Smooth muscle cell (in vitro differentiated cells): ENCODE results near the gene CRADD. TPM values are rescaled to one million over a fixed set of nuclear protein-coding genes. Genes with fewer than 3 reads are reported as not detected.

Source experiments
- DNase-seq: peaks from one replicate; lab custom pipeline; 2025; ENCODE audit not compliant: unreplicated experiment; lab: John Stamatoyannopoulos, UW
- H2AFZ ChIP-seq: fragments of 200-600 bp; sonication (generic); 2 replicates; pipeline ENCODE4 v1.6.0; 2016; ENCODE audit warnings: antibody characterized with exemption, low read depth, mild to moderate bottlenecking
- H3F3A ChIP-seq: fragments of 200-600 bp; sonication (generic); 2 replicates; pipeline ENCODE4 v1.6.0; 2017; ENCODE audit warnings: antibody characterized with exemption, low read depth
- H3K27ac ChIP-seq: fragments of 200-600 bp; sonication (generic); 2 replicates; pipeline ENCODE4 v1.5.1; 2016; ENCODE audit warnings: low read depth, mild to moderate bottlenecking
- H3K27me3 ChIP-seq: fragments of 200-600 bp; sonication (generic); 2 replicates; pipeline ENCODE4 v1.6.1; 2016; ENCODE audit warnings: low read depth, mild to moderate bottlenecking
- H3K36me3 ChIP-seq: fragments of 200-600 bp; sonication (generic); 2 replicates; pipeline ENCODE4 v1.5.1; 2016; ENCODE audit warnings: low read depth
- H3K4me1 ChIP-seq: fragments of 200-600 bp; sonication (generic); 2 replicates; pipeline ENCODE4 v1.5.1; 2016; ENCODE audit warnings: low read depth
- H3K4me2 ChIP-seq: fragments of 200-600 bp; sonication (generic); 2 replicates; pipeline ENCODE4 v1.6.0; 2016; ENCODE audit warnings: mild to moderate bottlenecking
- H3K4me3 ChIP-seq: fragments of 200-600 bp; sonication (generic); 2 replicates; pipeline ENCODE4 v1.5.1; 2016; ENCODE audit warnings: mild to moderate bottlenecking
- H3K79me2 ChIP-seq: fragments of 200-600 bp; sonication (generic); 2 replicates; pipeline ENCODE4 v1.6.0; 2016; ENCODE audit warnings: low read depth, mild to moderate bottlenecking
- H3K9ac ChIP-seq: fragments of 200-600 bp; sonication (generic); 2 replicates; pipeline ENCODE4 v1.6.0; 2016; ENCODE audit warnings: low read depth
- H3K9me3 ChIP-seq: fragments of 200-600 bp; sonication (generic); replicated peaks from 2 replicates; pipeline ENCODE4 v1.5.1; 2016; ENCODE audit warnings: low read depth
- H4K20me1 ChIP-seq: fragments of 200-600 bp; sonication (generic); 2 replicates; pipeline ENCODE4 v1.6.0; 2016; ENCODE audit warnings: low read depth
- CTCF ChIP-seq: fragments of 200-600 bp; sonication (generic); IDR thresholded peaks from 2 replicates; pipeline ENCODE4 v1.5.1; 2017; ENCODE audit warnings: borderline replicate concordance, mild to moderate bottlenecking, antibody characterized with exemption; ENCODE audit not compliant: insufficient read depth, poor library complexity, severe bottlenecking
- WGBS: methylation state at CpG from one replicate; pipeline ENCODE4 v1.1.7; 2016; ENCODE audit warnings: low lambda C conversion rate; 5-methylcytosine and 5-hydroxymethylcytosine counted together
- polyA plus RNA-seq: library from polyadenylated mRNA; unstranded; fragments of >200 nt; fragmentation: Nextera tagmentation; extraction: Ambion mirVana; gene quantifications from 2 replicates; pipeline ENCODE4 v1.2.1, GENCODE V29; 2016
- total RNA-seq: library from RNA; depleted of rRNA; stranded (reverse); fragments of >200 nt; gene quantifications from 2 replicates; pipeline ENCODE4 v1.2.3, GENCODE V29; 2014

The CRADD gene
- total and polyA plus RNA-seq, 2 experiments from 2014 or later, result 10.7 to 28.6 TPM

GRCh38 chr12:93725531-93725930 lies 48.4 kb downstream of the CRADD start:
- Histone ChIP-seq H3K36me3 (no peaks in the 10 kb centered on the region), H3K9me3 (peaks cover 4% of the 10 kb centered on the region), H3K4me3 (no peak overlapping the region), H3K27ac (no peak overlapping the region), H3F3A (no peaks in the 10 kb centered on the region), H3K4me1 (no peaks in the 10 kb centered on the region), H3K9ac (no peak overlapping the region), H3K4me2 (no peak overlapping the region), H3K27me3 (no peaks in the 10 kb centered on the region), H3K79me2 (peaks cover 3% of the 10 kb centered on the region), H4K20me1 (no peaks in the 10 kb centered on the region), H2AFZ (no peak overlapping the region)
- no peak for TF ChIP-seq CTCF
- no peak for DNase-seq

GRCh38 chr12:93727195-93727811 lies 50.1 kb downstream of the CRADD start:
- DNase-seq, result no peak

GRCh38 chr12:93727911-93728310 lies 50.7 kb downstream of the CRADD start:
- TF ChIP-seq CTCF, result no peak
- Histone ChIP-seq H3K4me3 (no peak overlapping the region), H3F3A (no peaks in the 10 kb centered on the region), H3K36me3 (no peaks in the 10 kb centered on the region), H4K20me1 (no peaks in the 10 kb centered on the region), H3K79me2 (no peaks in the 10 kb centered on the region), H3K9me3 (no peaks in the 10 kb centered on the region), H3K27me3 (no peaks in the 10 kb centered on the region), H3K9ac (no peak overlapping the region), H3K27ac (no peak overlapping the region), H2AFZ (no peak overlapping the region), H3K4me1 (no peaks in the 10 kb centered on the region), H3K4me2 (no peak overlapping the region)
- DNase-seq, result no peak
- WGBS, result 87% methylated on average over 4 of the region's 4 CpGs

More at GRCh38 chr12:93727195-93727811, 50.1 kb downstream of the CRADD start:
- WGBS, result 60% methylated on average over 3 of the region's 3 CpGs
- H4K20me1 ChIP-seq, result no peaks in the 10 kb centered on the region
- no peaks in the 10 kb centered on the region for H3F3A ChIP-seq
- H3K4me3 ChIP-seq, result no peak overlapping the region
- no peak overlapping the region for H2AFZ ChIP-seq
- no peaks in the 10 kb centered on the region for H3K79me2 ChIP-seq
- no peak overlapping the region for H3K27ac ChIP-seq
- H3K36me3 ChIP-seq, result no peaks in the 10 kb centered on the region
- peaks cover 2% of the 10 kb centered on the region for H3K9me3 ChIP-seq
- H3K9ac ChIP-seq, result no peak overlapping the region
- H3K4me1 ChIP-seq, result no peaks in the 10 kb centered on the region
- TF ChIP-seq CTCF, result no peak
- H3K4me2 ChIP-seq, result no peak overlapping the region
- H3K27me3 ChIP-seq, result no peaks in the 10 kb centered on the region

- no peaks in the 10 kb centered on the region for H3K79me2 ChIP-seq
- H3K36me3 ChIP-seq, result no peaks in the 10 kb centered on the region
- no peak for DNase-seq
- H3K27me3 ChIP-seq, result no peaks in the 10 kb centered on the region
- no peak overlapping the region for H3K27ac ChIP-seq
- H4K20me1 ChIP-seq, result no peaks in the 10 kb centered on the region
- TF ChIP-seq CTCF, result no peak
- no peaks in the 10 kb centered on the region for H3K9me3 ChIP-seq
- WGBS, result 92% methylated on average over 3 of the region's 3 CpGs
- no peaks in the 10 kb centered on the region for H3F3A ChIP-seq
- no peak overlapping the region for H2AFZ ChIP-seq
- H3K4me1 ChIP-seq, result no peaks in the 10 kb centered on the region
- H3K4me3 ChIP-seq, result no peak overlapping the region
- H3K4me2 ChIP-seq, result no peak overlapping the region
- H3K9ac ChIP-seq, result no peak overlapping the region
Observed at GRCh38 chr12:93729934-93730333, 52.8 kb downstream of the CRADD start.
